H54 (cell line): ENCODE results near the gene GNAL.
A peak's percentile ranks its signal among the peaks of the same experiment; 100 is the strongest.
"Not testable (repeated sequence)": the region's sequence is repeated elsewhere in the genome, so short reads cannot be mapped to it uniquely, and the experiment has no call there.

ENCODE experiments used
- DNase-seq: peaks from one replicate; pipeline ENCODE4 v3.0.0; 2011; ENCODE audit warnings: low spot score, mixed read lengths; ENCODE audit not compliant: insufficient read length
- FAIRE-seq: peaks from 3 replicates; lab custom pipeline; 2011; peaks lifted over from hg19 to GRCh38; lab: Jason Lieb, UNC
- POLR2A ChIP-seq: IDR thresholded peaks from 2 replicates; pipeline ENCODE4 v1.6.1; 2011; ENCODE audit warnings: low read depth, mild to moderate bottlenecking, low read length

Gene GNAL

GRCh38 chr18:11831921-11832320, 142.9 kb downstream of the GNAL start:
- FAIRE-seq = no peak
- no peak for DNase-seq
- no peak for TF ChIP-seq POLR2A

GRCh38 chr18:11834772-11835171, 145.7 kb downstream of the GNAL start:
- no peak for TF ChIP-seq POLR2A
- DNase-seq (no peak), FAIRE-seq (no peak)

- FAIRE-seq = no peak
- no peak for TF ChIP-seq POLR2A
- DNase-seq = no peak
Observed at GRCh38 chr18:11839556-11839955, 150.5 kb downstream of the GNAL start.

- no peak for FAIRE-seq
- TF ChIP-seq POLR2A = no peak
- DNase-seq = no peak
Observed at GRCh38 chr18:11840493-11840892, 151.4 kb downstream of the GNAL start.

- no peak for TF ChIP-seq POLR2A
- no peak for FAIRE-seq
Observed at GRCh38 chr18:11842562-11842961, 153.5 kb downstream of the GNAL start.

GRCh38 chr18:11844436-11844835, 155.4 kb downstream of the GNAL start:
- no peak for DNase-seq
- no peak for FAIRE-seq
- no peak for TF ChIP-seq POLR2A

More at GRCh38 chr18:11842562-11842961, 153.5 kb downstream of the GNAL start:
- no peak for DNase-seq

- FAIRE-seq (no peak), DNase-seq (no peak)
- TF ChIP-seq POLR2A = no peak
Observed at GRCh38 chr18:11845654-11846053, 156.6 kb downstream of the GNAL start.

- no peak for FAIRE-seq
- no peak for DNase-seq
- no peak for TF ChIP-seq POLR2A
Observed at GRCh38 chr18:11847811-11848210, 158.7 kb downstream of the GNAL start.

- no peak for TF ChIP-seq POLR2A
- DNase-seq (no peak), FAIRE-seq (no peak)
Observed at GRCh38 chr18:11849279-11849678, 160.2 kb downstream of the GNAL start.

- DNase-seq (peak; percentile 52), FAIRE-seq (peak; percentile 93)
- no peak for TF ChIP-seq POLR2A
Observed at GRCh38 chr18:11849841-11850634, 161.0 kb downstream of the GNAL start.

- no peak for TF ChIP-seq POLR2A
- no peak for DNase-seq
- no peak for FAIRE-seq
Observed at GRCh38 chr18:11850821-11851145, 161.7 kb downstream of the GNAL start.

GRCh38 chr18:11851146-11851805, 162.2 kb downstream of the GNAL start, which contains the start of gene CHMP1B:
Gene CHMP1B (plus strand): TSS chr18:11851413. CDS start chr18:11851512, 99 bp downstream.
- DNase-seq = peak; percentile 78
- peak; percentile 91 for TF ChIP-seq POLR2A
- peak; percentile 75 for FAIRE-seq

GRCh38 chr18:11851806-11852337, 162.8 kb downstream of the GNAL start:
- no peak for FAIRE-seq
- no peak for DNase-seq
- TF ChIP-seq POLR2A = no peak

GRCh38 chr18:11854554-11854953, 165.5 kb downstream of the GNAL start:
- DNase-seq, FAIRE-seq: not testable (repeated sequence)

- DNase-seq (peak; percentile 82), FAIRE-seq (peak; percentile 99)
- 0 out of 2 replicates have a peak, but pooled peaks have one; percentile 7 for TF ChIP-seq POLR2A
Observed at GRCh38 chr18:11857177-11857887, 168.3 kb downstream of the GNAL start.
